ENCODE data around the gene RAP1GAP2.

RAP1GAP2 gene

DNA sequence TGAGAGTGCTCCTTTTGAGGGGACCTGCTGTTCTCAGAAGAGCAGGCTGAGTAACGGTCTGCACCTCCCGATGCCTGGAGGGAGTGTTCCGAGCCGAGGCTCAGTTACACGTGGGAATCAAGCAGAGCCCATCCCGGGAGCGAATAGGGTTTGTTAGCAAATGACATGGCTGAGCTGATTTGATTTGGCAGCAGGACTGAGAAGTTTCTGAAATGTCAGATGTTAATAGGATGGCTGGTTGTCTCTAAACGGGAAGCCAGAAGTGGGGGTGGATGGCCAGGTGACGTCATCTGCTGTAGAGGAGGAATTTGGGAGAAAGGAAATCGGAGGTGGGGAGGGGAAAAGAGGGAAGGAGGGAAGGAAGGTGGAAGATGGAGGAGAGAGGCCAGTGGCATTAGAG is 128.0 kb downstream of the RAP1GAP2 start:
- Histone ChIP-seq H4K20me1 (ENCODE audit: control insufficient read depth, insufficient read depth, low read depth, low read length) (no peaks in the 10 kb centered on the region), H3K4me3 (ENCODE audit: low read length) (no peak overlapping the region), H3K27me3 (ENCODE audit: control insufficient read depth, low read length) (no peaks in the 10 kb centered on the region), H3K79me2 (ENCODE audit: control insufficient read depth, low read length) (no peaks in the 10 kb centered on the region), H3K4me1 (ENCODE audit: control insufficient read depth, low read length) (no peaks in the 10 kb centered on the region; the same call in 1 of the 2 replicates), H3K9me3 (ENCODE audit: control insufficient read depth, insufficient read depth, low read length) (no peaks in the 10 kb centered on the region), H3K27ac (ENCODE audit: low read depth, low read length) (no peak overlapping the region), H3F3A (ENCODE audit: control insufficient read depth, insufficient read depth) (no peaks in the 10 kb centered on the region), H3K9me2 (replicated peaks; ENCODE audit: control insufficient read depth, low read length) (no peaks in the 10 kb centered on the region), H3K4me2 (ENCODE audit: low read length) (no peak overlapping the region), H3K36me3 (ENCODE audit: control insufficient read depth, low read length) (no peaks in the 10 kb centered on the region)
- TF ChIP-seq, protein P1, sequence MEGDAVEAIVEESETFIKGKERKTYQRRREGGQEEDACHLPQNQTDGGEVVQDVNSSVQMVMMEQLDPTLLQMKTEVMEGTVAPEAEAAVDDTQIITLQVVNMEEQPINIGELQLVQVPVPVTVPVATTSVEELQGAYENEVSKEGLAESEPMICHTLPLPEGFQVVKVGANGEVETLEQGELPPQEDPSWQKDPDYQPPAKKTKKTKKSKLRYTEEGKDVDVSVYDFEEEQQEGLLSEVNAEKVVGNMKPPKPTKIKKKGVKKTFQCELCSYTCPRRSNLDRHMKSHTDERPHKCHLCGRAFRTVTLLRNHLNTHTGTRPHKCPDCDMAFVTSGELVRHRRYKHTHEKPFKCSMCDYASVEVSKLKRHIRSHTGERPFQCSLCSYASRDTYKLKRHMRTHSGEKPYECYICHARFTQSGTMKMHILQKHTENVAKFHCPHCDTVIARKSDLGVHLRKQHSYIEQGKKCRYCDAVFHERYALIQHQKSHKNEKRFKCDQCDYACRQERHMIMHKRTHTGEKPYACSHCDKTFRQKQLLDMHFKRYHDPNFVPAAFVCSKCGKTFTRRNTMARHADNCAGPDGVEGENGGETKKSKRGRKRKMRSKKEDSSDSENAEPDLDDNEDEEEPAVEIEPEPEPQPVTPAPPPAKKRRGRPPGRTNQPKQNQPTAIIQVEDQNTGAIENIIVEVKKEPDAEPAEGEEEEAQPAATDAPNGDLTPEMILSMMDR (IDR thresholded peaks at IDR 0.05; ENCODE audit: low read depth, low read length, poor library complexity, severe bottlenecking): no peak
- TF ChIP-seq EZH2phosphoT487 (IDR thresholded peaks at IDR 0.05; ENCODE audit: borderline replicate concordance, low read length): no peak

DNA sequence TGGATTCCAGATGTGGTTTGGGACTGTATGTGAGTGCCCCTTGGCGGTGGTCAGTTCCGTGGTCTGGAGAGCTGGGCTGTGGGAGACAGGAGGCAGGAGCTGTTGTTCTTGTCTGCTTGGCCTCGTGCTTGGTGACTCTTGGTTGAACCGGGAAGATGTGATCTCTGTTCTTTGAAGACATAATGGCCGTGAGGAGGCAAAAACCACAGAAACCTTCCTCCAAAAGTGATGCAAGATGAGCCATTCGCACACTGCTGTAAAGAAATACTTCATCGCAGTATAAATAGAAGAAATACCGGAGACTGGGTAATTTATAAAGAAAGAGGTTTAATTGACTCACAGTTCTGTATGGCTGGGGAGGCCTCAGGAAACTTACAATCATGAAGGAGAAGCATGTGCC is 128.8 kb downstream of the RAP1GAP2 start:
- no peak overlapping the region for H3K4me2 ChIP-seq (ENCODE audit: low read length)
- H3K9me3 ChIP-seq (ENCODE audit: control insufficient read depth, insufficient read depth, low read length): no peaks in the 10 kb centered on the region
- no peaks in the 10 kb centered on the region for H3K79me2 ChIP-seq (ENCODE audit: control insufficient read depth, low read length)
- no peaks in the 10 kb centered on the region for H3K27me3 ChIP-seq (ENCODE audit: control insufficient read depth, low read length)
- no peaks in the 10 kb centered on the region for H3K9me2 ChIP-seq (replicated peaks; ENCODE audit: control insufficient read depth, low read length)
- H3K27ac ChIP-seq (ENCODE audit: low read depth, low read length): no peak overlapping the region
- no peaks in the 10 kb centered on the region for H3K36me3 ChIP-seq (ENCODE audit: control insufficient read depth, low read length)
- no peak overlapping the region for H3K4me3 ChIP-seq (ENCODE audit: low read length)
- peaks cover 8% of the 10 kb centered on the region for H3K4me1 ChIP-seq (ENCODE audit: control insufficient read depth, low read length)
- TF ChIP-seq, protein P1 (IDR thresholded peaks at IDR 0.05; ENCODE audit: low read depth, low read length, poor library complexity, severe bottlenecking): no peak
- TF ChIP-seq EZH2phosphoT487 (IDR thresholded peaks at IDR 0.05; ENCODE audit: borderline replicate concordance, low read length): no peak
- H4K20me1 ChIP-seq (ENCODE audit: control insufficient read depth, insufficient read depth, low read depth, low read length): no peaks in the 10 kb centered on the region
- H3F3A ChIP-seq (ENCODE audit: control insufficient read depth, insufficient read depth): no peaks in the 10 kb centered on the region

DNA sequence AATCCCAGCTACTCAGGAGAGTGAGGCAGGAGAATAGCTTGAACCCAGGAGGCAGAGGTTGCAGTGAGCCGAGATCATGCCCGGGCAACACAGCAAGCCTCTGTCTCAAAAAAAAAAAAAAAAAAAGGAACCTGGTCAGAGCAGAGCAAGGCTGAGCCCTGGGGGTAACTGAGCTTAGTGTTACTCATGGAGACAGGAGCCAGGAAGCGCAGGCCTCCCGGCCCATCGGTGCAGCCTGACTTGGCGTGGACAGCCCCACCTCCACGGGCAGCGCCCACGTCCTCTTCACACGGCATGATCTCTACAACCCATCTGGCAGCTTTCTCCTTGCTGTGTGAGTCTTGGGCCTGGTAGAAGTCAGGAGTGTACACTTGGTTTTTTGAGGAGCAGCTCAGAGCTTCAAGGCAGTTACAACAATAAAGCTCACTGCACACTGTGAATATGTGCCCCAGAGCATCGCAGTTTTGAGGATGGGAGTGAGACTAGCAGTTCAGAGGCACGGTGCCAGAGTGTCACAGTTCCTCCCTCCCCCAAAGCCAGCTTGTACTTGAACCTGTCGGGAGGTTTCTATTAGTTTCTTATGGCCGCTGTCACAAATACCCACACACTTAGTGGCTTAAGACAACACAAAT is 129.9 kb downstream of the RAP1GAP2 start:
- Histone ChIP-seq H3K36me3 (ENCODE audit: control insufficient read depth, low read length) (no peaks in the 10 kb centered on the region), H3F3A (ENCODE audit: control insufficient read depth, insufficient read depth) (peaks cover 6% of the 10 kb centered on the region), H3K27ac (ENCODE audit: low read depth, low read length) (no peak overlapping the region), H3K27me3 (ENCODE audit: control insufficient read depth, low read length) (no peaks in the 10 kb centered on the region), H3K79me2 (ENCODE audit: control insufficient read depth, low read length) (no peaks in the 10 kb centered on the region), H3K4me2 (ENCODE audit: low read length) (no peak overlapping the region), H3K9me2 (replicated peaks; ENCODE audit: control insufficient read depth, low read length) (no peaks in the 10 kb centered on the region), H3K4me3 (ENCODE audit: low read length) (no peak overlapping the region), H3K4me1 (ENCODE audit: control insufficient read depth, low read length) (peaks cover 19% of the 10 kb centered on the region), H4K20me1 (ENCODE audit: control insufficient read depth, insufficient read depth, low read depth, low read length) (no peaks in the 10 kb centered on the region), H3K9me3 (ENCODE audit: control insufficient read depth, insufficient read depth, low read length) (no peaks in the 10 kb centered on the region)
- TF ChIP-seq, protein P1 (IDR thresholded peaks at IDR 0.05; ENCODE audit: low read depth, low read length, poor library complexity, severe bottlenecking): no peak
- no peak for TF ChIP-seq EZH2phosphoT487 (IDR thresholded peaks at IDR 0.05; ENCODE audit: borderline replicate concordance, low read length)

Data from DOHH2 (cell line).